HCT116 (cell line): Measurements from ENCODE around the gene KIF26B. TPM values are rescaled to one million over a fixed set of nuclear protein-coding genes. Genes with fewer than 3 reads are reported as not detected.

ENCODE experiments used
- ATAC-seq: fragments of 200-7000 bp; cut with Tn5 transposase; 2 replicates; pipeline ENCODE4 v1.9.1; 2020; ENCODE audit warnings: mild to moderate bottlenecking, moderate library complexity
- BruUV-seq: library from RNA; stranded (reverse); fragments of 400-500 nt; replicated peaks from 2 replicates; lab custom pipeline; 2021; lab: Mats Ljungman, UMichigan
- CTCF ChIA-PET: fragments of 300-600 bp; sonication (Branson Sonifier 250); formaldehyde crosslinking; loops from one replicate; lab custom pipeline; 2021; ENCODE audit warnings: antibody characterized with exemption; lab: Charles Lee
- POLR2A ChIA-PET: fragments of 300-600, 350-600 bp; sonication (Branson Sonifier 250); formaldehyde crosslinking; loops from one replicate; lab custom pipeline; 2021; ENCODE audit warnings: antibody characterized with exemption; lab: Charles Lee
- RAD21 ChIA-PET, 2 experiments: fragments of 300-600 bp; sonication (Branson Sonifier 250); formaldehyde crosslinking; loops; one replicate each; lab custom pipeline; 2023; ENCODE audit warnings: low total read pairs in 2 of 2; ENCODE audit not compliant: uncharacterized antibody in 2 of 2, unreplicated experiment in 2 of 2, low non-redundant PET in 1 of 2; lab: Charles Lee
- DNase-seq: peaks from one replicate; pipeline ENCODE4 v3.0.0-alpha.2; 2010; ENCODE audit warnings: low read depth, low spot score
- H2AFZ ChIP-seq: fragments of 200-600 bp; shearing (Covaris generic), sonication (generic); 2 replicates; pipeline ENCODE4 v1.6.1; 2017; ENCODE audit warnings: low read depth, mixed run types, mixed read lengths, antibody characterized with exemption, low read length; ENCODE audit not compliant: poor library complexity, severe bottlenecking
- H3K27ac ChIP-seq: 2 replicates; pipeline ENCODE4 v1.5.1; 2012; ENCODE audit warnings: low read depth, low read length
- H3K27me3 ChIP-seq: fragments of 200-600 bp; sonication (generic); 2 replicates; pipeline ENCODE4 v1.6.1; 2016; ENCODE audit warnings: mixed run types, low read length, mixed read lengths; ENCODE audit not compliant: insufficient read depth
- H3K36me3 ChIP-seq, 2 experiments: fragments of 200-500 bp in 1 of 2; fragments of 200-600 bp in 1 of 2; sonication (Bioruptor generic) in 1 of 2; sonication (generic) in 1 of 2; 2 replicates each; pipeline versions ENCODE4 v1.5.1 to v1.6.1; 2014 to 2016; ENCODE audit warnings: low read length in 2 of 2, inconsistent platforms in 1 of 2, mixed read lengths in 1 of 2, mixed run types in 1 of 2; ENCODE audit not compliant: insufficient read depth in 2 of 2, control insufficient read depth in 1 of 2
- H3K4me1 ChIP-seq, 2 experiments: fragments of 200-600 bp in 1 of 2; sonication (generic) in 1 of 2; 2 replicates each; pipeline versions ENCODE4 v1.5.1 to v1.6.1; 2012 to 2017; ENCODE audit warnings: low read length in 2 of 2, inconsistent platforms in 1 of 2, mild to moderate bottlenecking in 1 of 2, mixed read lengths in 1 of 2, mixed run types in 1 of 2, moderate library complexity in 1 of 2; ENCODE audit not compliant: insufficient read depth in 2 of 2, control insufficient read depth in 1 of 2
- H3K4me2 ChIP-seq: fragments of 200-600 bp; sonication (generic); 2 replicates; pipeline ENCODE4 v1.6.1; 2017; ENCODE audit warnings: mixed run types, low read length, mixed read lengths
- H3K4me3 ChIP-seq, 2 experiments: fragments of 200-600 bp in 1 of 2; sonication (generic) in 1 of 2; replicated peaks in 1 of 2; 2 replicates each; pipeline ENCODE4 v1.5.1; 2011 to 2016; ENCODE audit warnings: low read length in 2 of 2, control low read depth in 1 of 2, low read depth in 1 of 2, mild to moderate bottlenecking in 1 of 2, mixed read lengths in 1 of 2, mixed run types in 1 of 2
- H3K79me2 ChIP-seq: fragments of 200-600 bp; sonication (generic); 2 replicates; pipeline ENCODE4 v1.6.1; 2017; ENCODE audit warnings: mild to moderate bottlenecking, mixed run types, low read length, moderate library complexity, mixed read lengths; ENCODE audit not compliant: insufficient read depth
- H3K9ac ChIP-seq: fragments of 200-600 bp; sonication (generic); 2 replicates; pipeline ENCODE4 v1.6.1; 2016; ENCODE audit warnings: low read length, mixed read lengths
- H3K9me2 ChIP-seq: fragments of 200-600 bp; sonication (generic), shearing (Covaris generic); 2 replicates; pipeline ENCODE4 v1.6.1; 2017; ENCODE audit warnings: mixed run types, mild to moderate bottlenecking, moderate library complexity; ENCODE audit not compliant: insufficient read depth
- H3K9me3 ChIP-seq, 2 experiments: fragments of 200-500 bp in 1 of 2; fragments of 200-600 bp in 1 of 2; sonication (Bioruptor generic) in 1 of 2; sonication (generic) in 1 of 2; 2 replicates each; pipeline ENCODE4 v1.6.1; 2014 to 2017; ENCODE audit warnings: low read length in 2 of 2, mixed read lengths in 2 of 2, inconsistent platforms in 1 of 2, low read depth in 1 of 2, mild to moderate bottlenecking in 1 of 2, mixed run types in 1 of 2, moderate library complexity in 1 of 2; ENCODE audit not compliant: control insufficient read depth in 1 of 2, insufficient read depth in 1 of 2
- H4K20me1 ChIP-seq: fragments of 200-600 bp; sonication (generic), shearing (Covaris generic); 2 replicates; pipeline ENCODE4 v1.6.1; 2017; ENCODE audit warnings: mixed run types, mild to moderate bottlenecking, moderate library complexity; ENCODE audit not compliant: insufficient read depth
- CBX3 ChIP-seq: IDR thresholded peaks from 2 replicates; pipeline ENCODE4 v1.6.1; 2012; ENCODE audit warnings: low read depth
- EGR1 ChIP-seq: IDR thresholded peaks from 2 replicates; pipeline ENCODE4 v1.6.1; 2012; ENCODE audit warnings: low read depth
- EZH2 ChIP-seq: fragments of 200-600 bp; sonication (generic); IDR thresholded peaks from 2 replicates; pipeline ENCODE4 v1.6.1; 2017; ENCODE audit warnings: antibody characterized with exemption, mixed run types
- EZH2phosphoT487 ChIP-seq: fragments of 200-600 bp; IDR thresholded peaks from 2 replicates; pipeline ENCODE4 v1.6.1; 2018; ENCODE audit warnings: antibody characterized with exemption, borderline replicate concordance
- FOSL1 ChIP-seq: IDR thresholded peaks from 2 replicates; pipeline ENCODE4 v1.6.1; 2012; ENCODE audit warnings: low read depth
- JUND ChIP-seq: IDR thresholded peaks from 2 replicates; pipeline ENCODE4 v1.6.1; 2012
- POLR2A ChIP-seq: IDR thresholded peaks from 2 replicates; pipeline ENCODE4 v1.7.0; 2011; ENCODE audit warnings: borderline replicate concordance; ENCODE audit not compliant: insufficient read depth, insufficient read length; ENCODE audit errors: extremely low read depth
- POLR2AphosphoS5 ChIP-seq: IDR thresholded peaks from 2 replicates; pipeline ENCODE4 v1.6.1; 2011; ENCODE audit warnings: mild to moderate bottlenecking, low read depth, low read length, moderate library complexity
- RAD21 ChIP-seq: IDR thresholded peaks from 2 replicates; pipeline ENCODE4 v1.6.1; 2012; ENCODE audit warnings: low read depth, mild to moderate bottlenecking
- SIN3A ChIP-seq: IDR thresholded peaks from 2 replicates; pipeline ENCODE4 v1.6.1; 2012; ENCODE audit warnings: low read depth
- TCF7L2 ChIP-seq: IDR thresholded peaks from 2 replicates; pipeline ENCODE4 v1.7.0; 2011; ENCODE audit warnings: borderline replicate concordance, inconsistent platforms; ENCODE audit not compliant: insufficient read depth, insufficient read length; ENCODE audit errors: extremely low read depth
- YY1 ChIP-seq: IDR thresholded peaks from 2 replicates; pipeline ENCODE4 v1.6.1; 2011; ENCODE audit warnings: low read length, low read depth, moderate library complexity, mild to moderate bottlenecking; ENCODE audit not compliant: insufficient replicate concordance; ENCODE audit errors: extremely low read depth
- ZNF274 ChIP-seq: fragments of 200-500 bp; sonication (Bioruptor generic); IDR thresholded peaks from 2 replicates; pipeline ENCODE4 v1.6.1; 2014; ENCODE audit warnings: mild to moderate bottlenecking, low read depth, low read length, inconsistent platforms
- intact Hi-C: fragments of 100-400 bp; cut with micrococcal nuclease; formaldehyde crosslinking; loops from 2 replicates; pipeline ENCODE4 v1.10.0; 2022
- total RNA-seq: library from RNA; stranded (reverse); gene quantifications from one replicate; pipeline ENCODE4 v1.2.1, GENCODE V29; 2021; ENCODE audit not compliant: unreplicated experiment
- TF ChIP-seq, protein P1 (sequence below): IDR thresholded peaks from 2 replicates; pipeline ENCODE4 v1.6.1; 2012; ENCODE audit warnings: low read depth
- TF ChIP-seq, protein P2 (sequence below): IDR thresholded peaks from 2 replicates; pipeline ENCODE4 v1.6.1; 2011; ENCODE audit warnings: mild to moderate bottlenecking, low read length, moderate library complexity; ENCODE audit not compliant: insufficient replicate concordance; ENCODE audit errors: extremely low read depth

The KIF26B gene
- total RNA-seq, 1 experiment from 2014 or later: 0.49 TPM

DNA sequence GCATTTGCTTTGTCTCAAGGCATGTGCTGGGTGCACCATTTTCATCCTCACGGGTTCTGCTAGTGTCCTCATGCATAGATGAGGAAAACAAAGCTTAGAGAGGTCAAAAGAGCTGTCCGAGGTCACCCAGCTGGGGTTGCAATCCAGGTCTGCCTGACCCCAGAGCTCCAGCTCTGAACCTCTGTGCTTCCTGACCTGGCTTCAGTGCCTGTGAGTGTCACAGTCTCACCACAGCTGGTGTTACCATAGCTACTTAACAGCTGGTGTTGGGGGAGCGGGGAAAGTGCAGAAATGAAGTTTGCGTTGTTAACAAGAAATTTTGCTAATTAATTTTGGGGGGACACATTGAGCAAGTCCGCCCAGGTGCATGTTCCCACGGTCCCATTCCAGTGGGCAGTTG is 328.5 kb downstream of the KIF26B start:
- H3K9me2 ChIP-seq: no peaks in the 10 kb centered on the region
- no TSS peak for BruUV-seq
- H3K9me3 ChIP-seq: no peaks in the 10 kb centered on the region
- H3K9ac ChIP-seq: no peak overlapping the region
- no peak overlapping the region for H3K4me2 ChIP-seq
- POLR2A ChIA-PET: no interaction called here
- H4K20me1 ChIP-seq: no peaks in the 10 kb centered on the region
- H3K27me3 ChIP-seq: no peaks in the 10 kb centered on the region
- no peak overlapping the region for H3K27ac ChIP-seq
- no peaks in the 10 kb centered on the region for H3K79me2 ChIP-seq
- TF ChIP-seq SIN3A: no peak
- no peak for TF ChIP-seq EZH2phosphoT487
- no peak for TF ChIP-seq POLR2AphosphoS5
- no peak for TF ChIP-seq EZH2
- TF ChIP-seq POLR2A: no peak
- no peak for TF ChIP-seq FOSL1
- TF ChIP-seq YY1: no peak
- TF ChIP-seq ZNF274: no peak
- no peak for TF ChIP-seq TCF7L2
- no peak for TF ChIP-seq EGR1
- TF ChIP-seq, protein P1, sequence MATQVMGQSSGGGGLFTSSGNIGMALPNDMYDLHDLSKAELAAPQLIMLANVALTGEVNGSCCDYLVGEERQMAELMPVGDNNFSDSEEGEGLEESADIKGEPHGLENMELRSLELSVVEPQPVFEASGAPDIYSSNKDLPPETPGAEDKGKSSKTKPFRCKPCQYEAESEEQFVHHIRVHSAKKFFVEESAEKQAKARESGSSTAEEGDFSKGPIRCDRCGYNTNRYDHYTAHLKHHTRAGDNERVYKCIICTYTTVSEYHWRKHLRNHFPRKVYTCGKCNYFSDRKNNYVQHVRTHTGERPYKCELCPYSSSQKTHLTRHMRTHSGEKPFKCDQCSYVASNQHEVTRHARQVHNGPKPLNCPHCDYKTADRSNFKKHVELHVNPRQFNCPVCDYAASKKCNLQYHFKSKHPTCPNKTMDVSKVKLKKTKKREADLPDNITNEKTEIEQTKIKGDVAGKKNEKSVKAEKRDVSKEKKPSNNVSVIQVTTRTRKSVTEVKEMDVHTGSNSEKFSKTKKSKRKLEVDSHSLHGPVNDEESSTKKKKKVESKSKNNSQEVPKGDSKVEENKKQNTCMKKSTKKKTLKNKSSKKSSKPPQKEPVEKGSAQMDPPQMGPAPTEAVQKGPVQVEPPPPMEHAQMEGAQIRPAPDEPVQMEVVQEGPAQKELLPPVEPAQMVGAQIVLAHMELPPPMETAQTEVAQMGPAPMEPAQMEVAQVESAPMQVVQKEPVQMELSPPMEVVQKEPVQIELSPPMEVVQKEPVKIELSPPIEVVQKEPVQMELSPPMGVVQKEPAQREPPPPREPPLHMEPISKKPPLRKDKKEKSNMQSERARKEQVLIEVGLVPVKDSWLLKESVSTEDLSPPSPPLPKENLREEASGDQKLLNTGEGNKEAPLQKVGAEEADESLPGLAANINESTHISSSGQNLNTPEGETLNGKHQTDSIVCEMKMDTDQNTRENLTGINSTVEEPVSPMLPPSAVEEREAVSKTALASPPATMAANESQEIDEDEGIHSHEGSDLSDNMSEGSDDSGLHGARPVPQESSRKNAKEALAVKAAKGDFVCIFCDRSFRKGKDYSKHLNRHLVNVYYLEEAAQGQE: no peak
- TF ChIP-seq, protein P2, sequence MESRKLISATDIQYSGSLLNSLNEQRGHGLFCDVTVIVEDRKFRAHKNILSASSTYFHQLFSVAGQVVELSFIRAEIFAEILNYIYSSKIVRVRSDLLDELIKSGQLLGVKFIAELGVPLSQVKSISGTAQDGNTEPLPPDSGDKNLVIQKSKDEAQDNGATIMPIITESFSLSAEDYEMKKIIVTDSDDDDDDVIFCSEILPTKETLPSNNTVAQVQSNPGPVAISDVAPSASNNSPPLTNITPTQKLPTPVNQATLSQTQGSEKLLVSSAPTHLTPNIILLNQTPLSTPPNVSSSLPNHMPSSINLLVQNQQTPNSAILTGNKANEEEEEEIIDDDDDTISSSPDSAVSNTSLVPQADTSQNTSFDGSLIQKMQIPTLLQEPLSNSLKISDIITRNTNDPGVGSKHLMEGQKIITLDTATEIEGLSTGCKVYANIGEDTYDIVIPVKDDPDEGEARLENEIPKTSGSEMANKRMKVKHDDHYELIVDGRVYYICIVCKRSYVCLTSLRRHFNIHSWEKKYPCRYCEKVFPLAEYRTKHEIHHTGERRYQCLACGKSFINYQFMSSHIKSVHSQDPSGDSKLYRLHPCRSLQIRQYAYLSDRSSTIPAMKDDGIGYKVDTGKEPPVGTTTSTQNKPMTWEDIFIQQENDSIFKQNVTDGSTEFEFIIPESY: no peak
- TF ChIP-seq JUND: no peak
- TF ChIP-seq CBX3: no peak
- TF ChIP-seq RAD21: no peak
- TF ChIP-seq, all 23 proteins: peak for 0
- ATAC-seq (no peak), DNase-seq (no peak)
- Histone ChIP-seq H3K36me3 (no peaks in the 10 kb centered on the region), H3K4me3 (no peak overlapping the region), H3K4me1 (no peaks in the 10 kb centered on the region), H2AFZ (no peak overlapping the region)
- ChIA-PET CTCF (no interaction called here), RAD21 (no interaction called here)
- intact Hi-C loops: no loop called here
